ENCODE results near the gene WDR27. TPM values are rescaled to one million over a fixed set of nuclear protein-coding genes. Genes with fewer than 3 reads are reported as not detected.

The WDR27 gene
- total and polyA plus RNA-seq, 10 of the 15 experiments (the other 5 are each of a cell fraction or from before 2014, with no cell fraction given): 1.9 to 33.2 (median 19.0) TPM

- no peak overlapping the region for H2AFZ ChIP-seq (ENCODE audit: control insufficient read depth, low read depth, low read length)
- SMC1A ChIA-PET (ENCODE audit: uncharacterized antibody, unreplicated experiment): no interaction called here
- ATAC-seq: no peak
- DNase-seq (ENCODE audit: low read depth, low spot score): no peak
- BruUV-seq (replicated peaks): no TSS peak
- H3K4me3 ChIP-seq: no peak overlapping the region
- H3K79me2 ChIP-seq (ENCODE audit: control insufficient read depth, insufficient read depth, low read length): no peaks in the 10 kb centered on the region
- H3K9ac ChIP-seq (ENCODE audit: control insufficient read depth, insufficient read depth, low read length): no peak overlapping the region
- 90% methylated on average over 22 of the region's 22 CpGs for WGBS (ENCODE audit: insufficient coverage, insufficient replicate concordance, low lambda C conversion rate, missing lambda C conversion rate)
- CTCF ChIA-PET: no interaction called here
- FAIRE-seq: no peak
- no peaks in the 10 kb centered on the region for H3K9me3 ChIP-seq (replicated peaks; ENCODE audit: control insufficient read depth, insufficient read depth, low read length)
- TF ChIP-seq SREBF1 (IDR thresholded peaks at IDR 0.05; ENCODE audit: low read length) (no peak), ZBTB33 (IDR thresholded peaks at IDR 0.05) (no peak), POLR2A (IDR thresholded peaks at IDR 0.05; ENCODE audit: low read depth, low read length) (no peak), TCF7 (IDR thresholded peaks at IDR 0.05; ENCODE audit: borderline replicate concordance) (no peak), BMI1 (IDR thresholded peaks at IDR 0.05; ENCODE audit: borderline replicate concordance) (no peak), KLF5 (IDR thresholded peaks at IDR 0.05; ENCODE audit: partially characterized antibody) (no peak), TARDBP (IDR thresholded peaks at IDR 0.05; ENCODE audit: borderline replicate concordance) (no peak), ZNF24 (IDR thresholded peaks at IDR 0.05) (no peak), ETV6 (conservative IDR thresholded peaks at IDR 0.05 in 1 of 2, IDR thresholded peaks at IDR 0.05 in 1 of 2; ENCODE audit: borderline replicate concordance in 1 of 2, low read depth in 1 of 2) (no peak), CUX1 (IDR thresholded peaks at IDR 0.05; ENCODE audit: insufficient replicate concordance, low read depth, low read length) (no peak)
- H3K27me3 ChIP-seq (replicated peaks in 1 of 2; ENCODE audit: control insufficient read depth in 2 of 2, insufficient read depth in 2 of 2, low read length in 1 of 2): no peaks in the 10 kb centered on the region
- H3K36me3 ChIP-seq (ENCODE audit: control insufficient read depth in 2 of 2, insufficient read depth in 2 of 2, low read length in 1 of 2): no peaks in the 10 kb centered on the region
- RAD21 ChIA-PET (ENCODE audit: unreplicated experiment): no interaction called here
- in situ Hi-C loops (cut with MboI): no loop called here
- no peak overlapping the region for H3K4me2 ChIP-seq (ENCODE audit: control insufficient read depth, insufficient read depth)
- intact Hi-C loops (cut with micrococcal nuclease; ENCODE audit: unreplicated experiment): no loop called here
- H4K20me1 ChIP-seq (ENCODE audit: control insufficient read depth, insufficient read depth): no peaks in the 10 kb centered on the region
- POLR2A ChIA-PET: no interaction called here
- H3K4me1 ChIP-seq (ENCODE audit: control insufficient read depth, insufficient read depth, low read length): no peaks in the 10 kb centered on the region
- no peak overlapping the region for H3K27ac ChIP-seq (ENCODE audit: control insufficient read depth, insufficient read depth)
Measured at GRCh38 chr6:169623975-169624374, 77.9 kb downstream of the WDR27 start.
